ENCODE data around the gene MAGOHB. TPM values are rescaled to one million over a fixed set of nuclear protein-coding genes. Genes with fewer than 3 reads are reported as not detected.

Gene MAGOHB
- total RNA-seq (ENCODE audit: low replicate concordance), result 18.8 and 26.8 TPM in 2 replicates

DNA sequence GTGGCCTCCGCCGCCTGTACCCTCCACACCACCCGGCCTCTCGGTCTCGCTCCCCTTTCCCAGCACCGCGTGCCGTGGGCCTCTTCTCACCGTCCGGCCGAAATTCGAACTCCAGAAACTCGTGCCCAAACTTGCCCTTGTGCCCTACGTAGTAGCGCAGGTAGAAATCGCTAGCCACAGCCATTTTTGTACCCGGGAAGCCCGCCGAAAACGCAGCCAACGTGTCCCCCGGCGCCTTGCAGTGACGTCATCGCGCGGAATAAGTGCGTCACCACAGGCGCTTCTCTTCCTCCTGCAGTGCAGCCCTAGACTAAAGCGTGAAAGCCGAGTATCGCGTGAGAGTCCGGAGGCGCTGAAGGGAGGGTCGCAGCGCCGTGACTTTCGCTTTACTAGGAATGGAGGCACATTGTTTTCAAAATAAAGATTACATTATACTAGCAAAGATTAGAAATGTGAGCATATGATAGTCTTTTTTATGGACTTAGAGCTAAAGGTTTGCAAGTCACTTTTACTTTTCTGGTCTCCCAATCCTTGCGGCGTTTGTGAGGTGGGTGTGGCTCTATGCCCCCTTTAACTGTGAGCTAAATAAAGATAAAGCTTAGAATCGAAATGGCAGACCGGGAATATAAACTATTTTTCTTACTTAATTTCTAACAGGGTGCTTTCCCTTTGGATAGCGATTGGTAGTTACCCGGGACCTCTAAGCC, at the start of gene MAGOHB:
Gene MAGOHB, minus strand, starts transcription at position 261 of the 707 bp plus-strand sequence. Its CDS starts 77 bp downstream, at position 184.

Other genes starting within 250 kb of the MAGOHB start
- gene KLRK1, start 223.6 kb downstream of the MAGOHB start, total RNA-seq (ENCODE audit: low replicate concordance), result not detected in 2 replicates
- gene KLRC4, start 203.9 kb downstream of the MAGOHB start, total RNA-seq (ENCODE audit: low replicate concordance), result not detected in 2 replicates
- gene KLRC3, start 193.0 kb downstream of the MAGOHB start, total RNA-seq (ENCODE audit: low replicate concordance), result not detected in 2 replicates
- gene KLRC2, start 177.6 kb downstream of the MAGOHB start, total RNA-seq (ENCODE audit: low replicate concordance), result not detected in 2 replicates
- not detected in 2 replicates for gene KLRC1, start 160.2 kb downstream of the MAGOHB start, total RNA-seq (ENCODE audit: low replicate concordance)
- gene EIF2S3B, start 107.7 kb downstream of the MAGOHB start, total RNA-seq (ENCODE audit: low replicate concordance), result 15.0 and 23.9 TPM in 2 replicates
- 0.15 and 0.82 TPM in 2 replicates for gene STYK1, start 60.4 kb upstream of the MAGOHB start, total RNA-seq (ENCODE audit: low replicate concordance)
- 62.0 and 134 TPM in 2 replicates for gene YBX3, start 109.7 kb upstream of the MAGOHB start, total RNA-seq (ENCODE audit: low replicate concordance)
- gene TAS2R7, start 189.0 kb upstream of the MAGOHB start, total RNA-seq (ENCODE audit: low replicate concordance), result not detected in 2 replicates
- gene TAS2R8, start 193.7 kb upstream of the MAGOHB start, total RNA-seq (ENCODE audit: low replicate concordance), result not detected in 2 replicates
- gene TAS2R9, start 196.6 kb upstream of the MAGOHB start, total RNA-seq (ENCODE audit: low replicate concordance), result not detected in 2 replicates
- 0.23 and 0.53 TPM in 2 replicates for gene TAS2R10, start 212.7 kb upstream of the MAGOHB start, total RNA-seq (ENCODE audit: low replicate concordance)
- 0.47 and 0.53 TPM in 2 replicates for gene PRR4, start 235.9 kb upstream of the MAGOHB start, total RNA-seq (ENCODE audit: low replicate concordance)